HG03354 (cell line): ENCODE data around the gene NRXN3.

ENCODE experiments used
- ATAC-seq: cut with Tn5 transposase; IDR thresholded peaks from one replicate; pipeline ENCODE4 v1.9.1; 2021; ENCODE audit warnings: mild to moderate bottlenecking; ENCODE audit not compliant: unreplicated experiment, poor library complexity, severe bottlenecking

Gene NRXN3

GRCh38 chr14:78232231-78233000 is 62.2 kb downstream of the NRXN3 start:
- no peak for ATAC-seq

- no peak for ATAC-seq
Measured at GRCh38 chr14:78238141-78238540, 68.0 kb downstream of the NRXN3 start.

- ATAC-seq = no peak
Measured at GRCh38 chr14:78240567-78240966, 70.4 kb downstream of the NRXN3 start.

- ATAC-seq = no peak
Measured at GRCh38 chr14:78242086-78242485, 71.9 kb downstream of the NRXN3 start.

- no peak for ATAC-seq
Measured at GRCh38 chr14:78243187-78243586, 73.0 kb downstream of the NRXN3 start.

- no peak for ATAC-seq
Measured at GRCh38 chr14:78245238-78245637, 75.1 kb downstream of the NRXN3 start.

- no peak for ATAC-seq
Measured at GRCh38 chr14:78248501-78249090, 78.4 kb downstream of the NRXN3 start.

- ATAC-seq = no peak
Measured at GRCh38 chr14:78251308-78251707, 81.1 kb downstream of the NRXN3 start.

- no peak for ATAC-seq
Measured at GRCh38 chr14:78253986-78254385, 83.8 kb downstream of the NRXN3 start.

- ATAC-seq = no peak
Measured at GRCh38 chr14:78254911-78255461, 84.8 kb downstream of the NRXN3 start.

- ATAC-seq = no peak
Measured at GRCh38 chr14:78259831-78260230, 89.7 kb downstream of the NRXN3 start.

GRCh38 chr14:78278464-78279250 is 108.5 kb downstream of the NRXN3 start:
- ATAC-seq = no peak

- no peak for ATAC-seq
Measured at GRCh38 chr14:78282437-78282836, 112.3 kb downstream of the NRXN3 start.

GRCh38 chr14:78286210-78286609 is 116.0 kb downstream of the NRXN3 start:
- ATAC-seq = no peak

- peak; percentile 83 for ATAC-seq
Measured at GRCh38 chr14:78292003-78292402, 121.8 kb downstream of the NRXN3 start.

GRCh38 chr14:78297858-78298257 is 127.7 kb downstream of the NRXN3 start:
- no peak for ATAC-seq

- no peak for ATAC-seq
Measured at GRCh38 chr14:78298298-78298697, 128.1 kb downstream of the NRXN3 start.

GRCh38 chr14:78302841-78303240 is 132.7 kb downstream of the NRXN3 start:
- ATAC-seq = no peak

GRCh38 chr14:78307671-78308070 is 137.5 kb downstream of the NRXN3 start:
- no peak for ATAC-seq

- ATAC-seq = no peak
Measured at GRCh38 chr14:78308079-78308478, 137.9 kb downstream of the NRXN3 start.
